Measurements from ENCODE around the gene PARD3.

PARD3 gene

DNA sequence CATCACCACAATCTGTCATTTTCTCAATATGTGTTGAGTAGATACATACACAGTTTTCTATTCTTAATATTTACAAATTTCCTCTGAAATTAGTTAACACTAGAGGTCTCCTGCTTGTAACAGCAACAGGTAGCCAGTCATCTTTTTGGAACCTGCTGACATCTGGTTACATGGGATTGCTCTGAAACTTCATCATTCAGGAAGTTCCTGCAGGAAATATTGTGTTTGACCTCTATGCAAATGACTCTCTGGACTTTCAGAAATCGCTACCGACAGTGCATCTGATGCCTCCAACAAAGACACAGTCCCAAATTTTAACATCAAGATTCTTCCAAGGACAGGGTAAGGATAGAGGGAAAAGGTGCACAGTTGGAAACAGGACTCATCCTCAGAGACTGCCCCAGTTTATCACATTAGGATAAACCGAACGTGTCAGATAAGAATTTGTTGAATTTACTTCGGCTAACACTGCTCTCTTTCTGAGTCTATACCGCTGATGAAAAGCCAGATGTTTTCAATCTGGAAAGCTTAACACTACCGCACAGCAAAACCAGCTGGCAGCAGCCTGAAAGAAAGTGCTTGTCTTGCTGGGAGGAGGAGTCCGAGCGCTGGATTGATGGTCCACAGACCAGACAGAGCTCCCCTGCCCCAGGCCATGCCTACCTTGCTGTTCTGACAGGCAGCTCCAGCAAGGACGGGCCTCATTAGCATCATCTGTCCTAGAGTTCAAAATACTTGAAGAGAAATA lies 633.4 kb downstream of the PARD3 start:
- DNase-seq (ENCODE audit: low spot score): no peak
- POLR2A ChIA-PET (ENCODE audit: low non-redundant PET): no interaction called here
- CTCF ChIA-PET: interaction anchor here (1.1 kb wide), 1 partner anchor 1140 kb away, joined by 3 read pairs; no protein-coding TSS in a partner anchor
- H3K27ac ChIP-seq: no peak overlapping the region
- TF ChIP-seq, protein P1, sequence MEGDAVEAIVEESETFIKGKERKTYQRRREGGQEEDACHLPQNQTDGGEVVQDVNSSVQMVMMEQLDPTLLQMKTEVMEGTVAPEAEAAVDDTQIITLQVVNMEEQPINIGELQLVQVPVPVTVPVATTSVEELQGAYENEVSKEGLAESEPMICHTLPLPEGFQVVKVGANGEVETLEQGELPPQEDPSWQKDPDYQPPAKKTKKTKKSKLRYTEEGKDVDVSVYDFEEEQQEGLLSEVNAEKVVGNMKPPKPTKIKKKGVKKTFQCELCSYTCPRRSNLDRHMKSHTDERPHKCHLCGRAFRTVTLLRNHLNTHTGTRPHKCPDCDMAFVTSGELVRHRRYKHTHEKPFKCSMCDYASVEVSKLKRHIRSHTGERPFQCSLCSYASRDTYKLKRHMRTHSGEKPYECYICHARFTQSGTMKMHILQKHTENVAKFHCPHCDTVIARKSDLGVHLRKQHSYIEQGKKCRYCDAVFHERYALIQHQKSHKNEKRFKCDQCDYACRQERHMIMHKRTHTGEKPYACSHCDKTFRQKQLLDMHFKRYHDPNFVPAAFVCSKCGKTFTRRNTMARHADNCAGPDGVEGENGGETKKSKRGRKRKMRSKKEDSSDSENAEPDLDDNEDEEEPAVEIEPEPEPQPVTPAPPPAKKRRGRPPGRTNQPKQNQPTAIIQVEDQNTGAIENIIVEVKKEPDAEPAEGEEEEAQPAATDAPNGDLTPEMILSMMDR (conservative IDR thresholded peaks at IDR 0.05; ENCODE audit: low read depth): no peak

DNA sequence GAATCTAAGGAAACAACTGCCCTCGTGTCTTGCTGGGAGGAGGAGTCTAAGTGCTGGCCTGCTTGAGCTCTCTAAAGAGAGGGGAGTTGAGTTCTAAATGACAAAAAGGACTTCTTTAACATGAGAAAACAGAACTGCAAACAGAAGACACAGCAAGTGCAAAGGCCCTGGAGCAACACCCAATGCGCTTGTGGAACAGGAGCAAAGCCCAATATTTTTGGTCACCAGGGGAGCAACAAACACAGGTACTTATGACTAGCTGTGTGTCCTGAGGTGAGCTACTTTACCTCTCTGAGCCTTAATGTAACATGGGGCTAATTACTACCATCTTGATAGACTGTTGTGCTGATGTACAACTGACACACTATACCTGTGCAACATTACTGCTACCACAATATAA lies 634.3 kb downstream of the PARD3 start:
- TF ChIP-seq, protein P1 (conservative IDR thresholded peaks at IDR 0.05; ENCODE audit: low read depth): no peak
- ChIA-PET POLR2A (ENCODE audit: low non-redundant PET) (no interaction called here), CTCF (interaction anchor here (0.8 kb wide), 1 partner anchor 13 kb away, joined by 3 read pairs; no protein-coding TSS in a partner anchor)
- DNase-seq (ENCODE audit: low spot score): no peak
- no peak overlapping the region for H3K27ac ChIP-seq

DNA sequence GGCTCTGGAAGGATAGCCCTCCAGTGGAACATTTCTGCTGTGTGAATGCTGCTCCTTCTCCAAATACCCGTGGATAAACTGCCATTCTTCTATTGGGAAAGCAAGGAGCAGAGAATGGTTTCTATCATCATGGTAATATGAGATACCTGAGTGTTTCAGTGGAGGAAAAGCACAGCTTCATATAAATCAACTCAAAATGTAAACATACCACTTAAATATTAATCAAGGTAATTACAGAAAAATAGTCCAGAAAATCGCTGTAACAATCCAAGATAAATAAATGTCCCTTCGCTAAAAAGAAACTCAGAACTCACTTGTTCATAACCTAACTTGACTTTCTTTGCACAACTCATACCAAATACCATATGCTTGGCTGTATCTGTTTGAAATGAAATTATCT lies 635.8 kb downstream of the PARD3 start:
- POLR2A ChIA-PET (ENCODE audit: low non-redundant PET): no interaction called here
- no peak overlapping the region for H3K27ac ChIP-seq
- TF ChIP-seq, protein P1 (conservative IDR thresholded peaks at IDR 0.05; ENCODE audit: low read depth): no peak
- DNase-seq (ENCODE audit: low spot score): no peak
- CTCF ChIA-PET: no interaction called here

DNA sequence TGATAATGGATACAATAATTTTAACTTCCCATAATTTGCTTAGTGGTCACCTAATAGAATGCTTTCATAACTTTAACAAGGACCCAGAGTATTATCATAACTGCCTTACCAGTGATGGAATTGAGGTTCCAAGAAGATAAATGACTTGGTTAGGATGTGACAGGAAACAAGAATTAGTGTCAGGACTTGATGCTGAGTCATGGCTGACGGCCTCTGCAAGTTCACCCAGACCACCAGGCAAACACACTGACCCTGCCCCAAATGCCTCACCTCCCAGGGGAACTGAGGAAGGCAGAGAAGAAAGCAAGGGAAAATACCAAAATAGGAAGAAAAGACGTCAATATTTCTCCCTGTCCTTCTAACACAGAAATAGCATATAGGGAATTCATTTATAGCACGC lies 636.3 kb downstream of the PARD3 start:
- ChIA-PET POLR2A (ENCODE audit: low non-redundant PET) (no interaction called here), CTCF (no interaction called here)
- no peak overlapping the region for H3K27ac ChIP-seq
- no peak for DNase-seq (ENCODE audit: low spot score)
- TF ChIP-seq, protein P1 (conservative IDR thresholded peaks at IDR 0.05; ENCODE audit: low read depth): no peak

DNA sequence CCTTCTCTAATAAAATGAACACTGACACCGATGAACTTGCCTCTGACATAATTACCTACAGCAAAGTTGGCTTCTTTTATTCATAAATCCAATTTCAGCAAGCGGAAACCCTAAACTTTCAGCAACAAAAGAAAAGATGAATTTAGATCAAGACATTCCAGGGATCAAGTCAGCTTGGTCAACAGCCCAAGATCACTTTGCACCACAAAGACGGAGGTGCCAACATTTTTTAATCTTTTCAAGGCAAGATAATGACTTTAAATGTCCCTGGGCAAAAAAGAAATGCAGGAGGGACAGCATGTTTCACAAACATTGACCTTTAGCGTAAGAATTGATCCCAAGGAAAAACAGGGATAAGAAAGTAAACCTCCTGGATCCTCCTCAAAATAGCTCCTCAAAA lies 636.9 kb downstream of the PARD3 start:
- no peak for DNase-seq (ENCODE audit: low spot score)
- ChIA-PET CTCF (interaction anchor here (0.6 kb wide), 1 partner anchor 238 kb away, joined by 3 read pairs; no protein-coding TSS in a partner anchor), POLR2A (ENCODE audit: low non-redundant PET) (no interaction called here)
- TF ChIP-seq, protein P1 (conservative IDR thresholded peaks at IDR 0.05; ENCODE audit: low read depth): no peak
- no peak overlapping the region for H3K27ac ChIP-seq

DNA sequence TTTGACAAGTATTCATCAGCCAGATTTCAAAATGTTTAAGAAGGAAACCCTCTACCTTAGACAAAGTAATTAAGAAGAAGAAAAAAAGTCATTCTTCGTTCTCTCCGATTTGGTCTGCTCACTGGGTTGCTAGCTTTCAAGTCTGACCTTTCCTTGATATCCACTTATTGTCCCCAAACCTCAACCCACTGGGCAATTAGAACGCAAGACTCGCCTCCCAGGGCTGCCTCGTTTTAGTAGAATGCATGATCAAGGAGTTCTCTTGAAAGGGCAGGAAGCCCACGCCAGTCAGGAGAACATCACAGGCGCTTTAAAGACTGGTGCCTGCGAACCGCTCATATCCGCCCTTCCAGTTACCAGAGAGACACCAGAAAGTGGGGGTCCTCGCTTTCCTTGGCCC lies 637.7 kb downstream of the PARD3 start:
- TF ChIP-seq, protein P1 (conservative IDR thresholded peaks at IDR 0.05; ENCODE audit: low read depth): no peak
- POLR2A ChIA-PET (ENCODE audit: low non-redundant PET): no interaction called here
- CTCF ChIA-PET: interaction anchor here (0.6 kb wide), 1 partner anchor 237 kb away, joined by 3 read pairs; no protein-coding TSS in a partner anchor
- no peak for DNase-seq (ENCODE audit: low spot score)
- H3K27ac ChIP-seq: no peak overlapping the region

Data from RWPE1 (cell line).